ENCODE results near the gene GPR65. TPM values are rescaled to one million over a fixed set of nuclear protein-coding genes. Genes with fewer than 3 reads are reported as not detected.

Gene GPR65
- total RNA-seq, 6 experiments from 2014 or later = 1.0 to 2.7 (median 1.2) TPM

- WGBS (ENCODE audit: insufficient coverage, low coverage, low lambda C conversion rate, missing lambda C conversion rate) = 35% methylated on average over 2 of the region's 2 CpGs
- intact Hi-C loops (cut with DNase I) = no loop called here
- Histone ChIP-seq H3K9me3 (no peaks in the 10 kb centered on the region), H3K36me3 (peaks cover 0 to 3% (median 0%) of the 10 kb centered on the region in 4 donors), H3K4me3 (no peak overlapping the region), H3K4me1 (peaks cover 0 to 32% (median 5%) of the 10 kb centered on the region in 4 donors), H3K27me3 (no peaks in the 10 kb centered on the region), H3K27ac (no peak overlapping the region)
- ATAC-seq (no peak), DNase-seq (no peak)
- no peak for TF ChIP-seq CTCF (IDR thresholded peaks at IDR 0.05)
- no peak for TF ChIP-seq POLR2A (IDR thresholded peaks at IDR 0.05)
Measured at GRCh38 chr14:88034076-88034475, 29.1 kb downstream of the GPR65 start.

GRCh38 chr14:88036422-88036821, 31.5 kb downstream of the GPR65 start:
- no peak for TF ChIP-seq CTCF (IDR thresholded peaks at IDR 0.05)
- no peak for TF ChIP-seq POLR2A (IDR thresholded peaks at IDR 0.05)
- peaks cover 0 to 33% (median 5%) of the 10 kb centered on the region in 4 donors for H3K4me1 ChIP-seq
- intact Hi-C loops (cut with DNase I) = no loop called here
- H3K36me3 ChIP-seq = peaks cover 0 to 3% (median 0%) of the 10 kb centered on the region in 4 donors
- no peak for DNase-seq
- no peak overlapping the region for H3K4me3 ChIP-seq
- WGBS (ENCODE audit: insufficient coverage, low coverage, low lambda C conversion rate, missing lambda C conversion rate) = 92% methylated on average over 2 of the region's 2 CpGs
- H3K9me3 ChIP-seq = no peaks in the 10 kb centered on the region
- H3K27ac ChIP-seq = no peak overlapping the region
- no peak for ATAC-seq
- H3K27me3 ChIP-seq = no peaks in the 10 kb centered on the region

GRCh38 chr14:88037325-88037724, 32.4 kb downstream of the GPR65 start:
- no peak for TF ChIP-seq CTCF (IDR thresholded peaks at IDR 0.05)
- TF ChIP-seq POLR2A (IDR thresholded peaks at IDR 0.05) = no peak

GRCh38 chr14:88039197-88039596, 34.3 kb downstream of the GPR65 start:
- no peaks in the 10 kb centered on the region for H3K27me3 ChIP-seq
- intact Hi-C loops (cut with DNase I) = no loop called here

More at GRCh38 chr14:88037325-88037724, 32.4 kb downstream of the GPR65 start:
- Histone ChIP-seq H3K4me3 (no peak overlapping the region), H3K27me3 (no peaks in the 10 kb centered on the region), H3K36me3 (peaks cover 0 to 3% (median 0%) of the 10 kb centered on the region in 4 donors), H3K9me3 (no peaks in the 10 kb centered on the region), H3K4me1 (peaks cover 0 to 43% (median 9%) of the 10 kb centered on the region in 4 donors), H3K27ac (no peak overlapping the region)
- WGBS (ENCODE audit: insufficient coverage, low coverage, low lambda C conversion rate, missing lambda C conversion rate) = 100% methylated on average over 1 of the region's 1 CpG
- DNase-seq (no peak), ATAC-seq (no peak)
- intact Hi-C loops (cut with DNase I) = no loop called here

More at GRCh38 chr14:88039197-88039596, 34.3 kb downstream of the GPR65 start:
- Histone ChIP-seq H3K4me3 (no peak overlapping the region), H3K4me1 (peaks cover 0 to 45% (median 13%) of the 10 kb centered on the region in 4 donors), H3K27ac (no peak overlapping the region), H3K9me3 (no peaks in the 10 kb centered on the region), H3K36me3 (peaks cover 0 to 3% (median 0%) of the 10 kb centered on the region in 4 donors)
- DNase-seq (no peak), ATAC-seq (no peak)
- TF ChIP-seq POLR2A (IDR thresholded peaks at IDR 0.05) (no peak), CTCF (IDR thresholded peaks at IDR 0.05) (no peak)
- 47% methylated on average over 3 of the region's 3 CpGs for WGBS (ENCODE audit: insufficient coverage, low coverage, low lambda C conversion rate, missing lambda C conversion rate)
